CD14-positive monocyte (primary cell): Measurements from ENCODE around the gene GAD1. TPM values are rescaled to one million over a fixed set of nuclear protein-coding genes. Genes with fewer than 3 reads are reported as not detected.

Experiments
- DNase-seq, 3 donors: peaks; one replicate each; pipeline ENCODE4 v3.0.0-alpha.2; 2011 to 2022
- H2AFZ ChIP-seq: 2 replicates; pipeline ENCODE4 v1.6.0; 2012; ENCODE audit warnings: mild to moderate bottlenecking, low read depth, low read length, inconsistent platforms; ENCODE audit not compliant: insufficient read depth, poor library complexity, severe bottlenecking
- H3K27ac ChIP-seq, 2 donors: 1 replicate in 1 of 2; 2 replicates in 1 of 2; pipeline ENCODE4 v1.5.1; 2012 to 2013; ENCODE audit warnings: low read length in 2 of 2, control low read depth in 1 of 2, inconsistent platforms in 1 of 2, low read depth in 1 of 2, mild to moderate bottlenecking in 1 of 2
- H3K27me3 ChIP-seq, 2 donors: one replicate each; pipeline versions ENCODE4 v1.6.0 to v1.6.1; 2011 to 2013; ENCODE audit warnings: low read length in 2 of 2; ENCODE audit not compliant: control insufficient read depth in 2 of 2, insufficient read depth in 2 of 2
- H3K36me3 ChIP-seq, 2 donors: replicated peaks in 1 of 2; 1 replicate in 1 of 2; 2 replicates in 1 of 2; pipeline versions ENCODE4 v1.5.1 to v1.6.1; 2012 to 2013; ENCODE audit warnings: low read length in 2 of 2, control low read depth in 1 of 2, inconsistent platforms in 1 of 2, mild to moderate bottlenecking in 1 of 2; ENCODE audit not compliant: insufficient read depth in 2 of 2, control insufficient read depth in 1 of 2
- H3K4me1 ChIP-seq, 2 donors: 1 replicate in 1 of 2; 2 replicates in 1 of 2; pipeline versions ENCODE4 v1.5.1 to v1.6.1; 2012 to 2013; ENCODE audit warnings: low read length in 2 of 2, control low read depth in 1 of 2, inconsistent platforms in 1 of 2, mild to moderate bottlenecking in 1 of 2, moderate library complexity in 1 of 2; ENCODE audit not compliant: insufficient read depth in 2 of 2, control insufficient read depth in 1 of 2
- H3K4me2 ChIP-seq: replicated peaks from 2 replicates; pipeline ENCODE3; 2012; ENCODE audit warnings: low read length, moderate library complexity, mild to moderate bottlenecking; ENCODE audit not compliant: poor library complexity, severe bottlenecking; ENCODE audit errors: extremely low read depth
- H3K4me3 ChIP-seq, 3 experiments: fragments of 200-600 bp in 1 of 3; sonication (generic) in 1 of 3; replicated peaks in 1 of 3; 1 replicate in 2 of 3; 2 replicates in 1 of 3; pipeline ENCODE4 v1.5.1; 2011 to 2013; ENCODE audit warnings: low read length in 3 of 3, mild to moderate bottlenecking in 3 of 3, control low read depth in 2 of 3, low read depth in 2 of 3, inconsistent platforms in 1 of 3, moderate library complexity in 1 of 3
- H3K79me2 ChIP-seq: 2 replicates; pipeline ENCODE4 v1.6.0; 2012; ENCODE audit warnings: mild to moderate bottlenecking, control low read depth, inconsistent platforms, low read length, moderate library complexity; ENCODE audit not compliant: insufficient read depth
- H3K9ac ChIP-seq: 2 replicates; pipeline ENCODE4 v1.6.0; 2017; ENCODE audit warnings: low read length, mild to moderate bottlenecking; ENCODE audit not compliant: insufficient read depth, poor library complexity, severe bottlenecking
- H3K9me3 ChIP-seq, 2 donors: replicated peaks in 1 of 2; 1 replicate in 1 of 2; 2 replicates in 1 of 2; pipeline versions ENCODE4 v1.5.1 to v1.6.1; 2012 to 2013; ENCODE audit warnings: low read length in 2 of 2, control low read depth in 1 of 2; ENCODE audit not compliant: control insufficient read depth in 1 of 2, insufficient read depth in 1 of 2
- H4K20me1 ChIP-seq: 2 replicates; pipeline ENCODE4 v1.6.0; 2012; ENCODE audit warnings: mild to moderate bottlenecking, low read length, control low read depth, moderate library complexity; ENCODE audit not compliant: insufficient read depth
- H3K27ac Mint-ChIP-seq, 7 donors: one replicate each; pipeline ENCODE4 v1.8.0; 2020; ENCODE audit warnings: mild to moderate bottlenecking in 7 of 7, mixed read lengths in 7 of 7, moderate library complexity in 6 of 7, inconsistent platforms in 2 of 7
- H3K27me3 Mint-ChIP-seq, 3 donors: one replicate each; pipeline ENCODE4 v1.8.0; 2021 to 2022; ENCODE audit warnings: low read depth in 3 of 3, mild to moderate bottlenecking in 3 of 3, mixed read lengths in 3 of 3, moderate library complexity in 3 of 3, inconsistent platforms in 1 of 3
- H3K36me3 Mint-ChIP-seq, 2 donors: one replicate each; pipeline ENCODE4 v1.8.0; 2020; ENCODE audit warnings: mixed read lengths in 2 of 2, inconsistent platforms in 1 of 2, mild to moderate bottlenecking in 1 of 2
- H3K4me1 Mint-ChIP-seq: one replicate; pipeline ENCODE4 v1.8.0; 2020; ENCODE audit warnings: mild to moderate bottlenecking, mixed read lengths
- H3K4me3 Mint-ChIP-seq, 2 donors: one replicate each; pipeline ENCODE4 v1.8.0; 2020; ENCODE audit warnings: mild to moderate bottlenecking in 2 of 2, mixed read lengths in 2 of 2, moderate library complexity in 1 of 2
- H3K9me3 Mint-ChIP-seq, 7 donors: one replicate each; pipeline ENCODE4 v1.8.0; 2020 to 2022; ENCODE audit warnings: mixed read lengths in 7 of 7, mild to moderate bottlenecking in 6 of 7, moderate library complexity in 6 of 7, inconsistent platforms in 2 of 7
- CTCF ChIP-seq: fragments of 200-600 bp; IDR thresholded peaks from one replicate; pipeline ENCODE4 v1.8.0; 2022; ENCODE audit warnings: antibody characterized with exemption, mild to moderate bottlenecking
- WGBS: methylation state at CpG from one replicate; pipeline ENCODE4 v1.1.5; 2013; ENCODE audit warnings: missing lambda C conversion rate; ENCODE audit not compliant: insufficient coverage; 5-methylcytosine and 5-hydroxymethylcytosine counted together
- intact Hi-C, 2 donors: fragments of 100-400 bp; cut with micrococcal nuclease; formaldehyde crosslinking; loops; one replicate each; pipeline versions ENCODE4 v1.15.0 to v1.15.1; 2023
- polyA plus RNA-seq, 3 donors: library from polyadenylated mRNA; depleted of rRNA in 1 of 3; unstranded in 2 of 3; stranded (reverse) in 1 of 3; fragments of 300-500 nt in 2 of 3; fragments of >200 nt in 1 of 3; fragmentation: Illumina TruSeq in 2 of 3; gene quantifications; 1 replicate in 2 of 3; 2 replicates in 1 of 3; pipeline ENCODE4 v1.2.3, GENCODE V29; 2012 to 2021

The GAD1 gene
- polyA plus RNA-seq, 3 donors, result 0.08 TPM; not detected in 2

GRCh38 chr2:170815746-170816503, 762 bp upstream of the GAD1 start:
- peaks cover 80 to 93% (median 87%) of the 10 kb centered on the region in 3 donors for H3K27me3 Mint-ChIP-seq
- peaks cover 40 to 45% of the 10 kb centered on the region in 2 donors for H3K4me1 ChIP-seq

More at GRCh38 chr2:170815746-170816503, 762 bp upstream of the GAD1 start:
- under 1% methylated on average over 39 of the region's 52 CpGs for WGBS
- H3K4me1 Mint-ChIP-seq, result peaks cover 50% of the 10 kb centered on the region
- H3K27ac ChIP-seq, result no peak overlapping the region
- peak overlapping the region in 1 of 7 donors; percentile 33 for H3K27ac Mint-ChIP-seq
- peak; percentile 71 for TF ChIP-seq CTCF
- H3K79me2 ChIP-seq, result no peaks in the 10 kb centered on the region
- H3K9me3 Mint-ChIP-seq, result peaks cover 0 to 35% (median 24%) of the 10 kb centered on the region in 7 donors
- peaks cover 0 to 51% of the 10 kb centered on the region in 2 donors for H3K9me3 ChIP-seq
- H3K4me3 ChIP-seq, result peak overlapping the region; percentile 29 to 71 (median 30)
- peaks cover 74 to 88% of the 10 kb centered on the region in 2 donors for H3K27me3 ChIP-seq
- peak; percentile 37 to 54 (median 42) for DNase-seq
- H3K36me3 Mint-ChIP-seq, result peaks cover 3 to 13% of the 10 kb centered on the region in 2 donors
- peak overlapping the region; percentile 75 to 86 for H3K4me3 Mint-ChIP-seq
- H2AFZ ChIP-seq, result peak overlapping the region; percentile 71
- H3K9ac ChIP-seq, result peak overlapping the region; percentile 37
- peak overlapping the region; percentile 78 for H3K4me2 ChIP-seq
- no peaks in the 10 kb centered on the region for H4K20me1 ChIP-seq
- no peaks in the 10 kb centered on the region for H3K36me3 ChIP-seq
- intact Hi-C loops, result loop anchor here (2.0 to 10.0 kb wide), 2 partner anchors 411 to 455 kb away; no protein-coding TSS in a partner anchor
